ENCODE measurements around the gene PTPRJ. TPM values are rescaled to one million over a fixed set of nuclear protein-coding genes. Genes with fewer than 3 reads are reported as not detected.

The PTPRJ gene
- total and polyA plus RNA-seq, 2 of the 13 experiments (the other 11 are each of a cell fraction or from before 2014, with no cell fraction given) = 1.0 to 1.2 TPM

DNA sequence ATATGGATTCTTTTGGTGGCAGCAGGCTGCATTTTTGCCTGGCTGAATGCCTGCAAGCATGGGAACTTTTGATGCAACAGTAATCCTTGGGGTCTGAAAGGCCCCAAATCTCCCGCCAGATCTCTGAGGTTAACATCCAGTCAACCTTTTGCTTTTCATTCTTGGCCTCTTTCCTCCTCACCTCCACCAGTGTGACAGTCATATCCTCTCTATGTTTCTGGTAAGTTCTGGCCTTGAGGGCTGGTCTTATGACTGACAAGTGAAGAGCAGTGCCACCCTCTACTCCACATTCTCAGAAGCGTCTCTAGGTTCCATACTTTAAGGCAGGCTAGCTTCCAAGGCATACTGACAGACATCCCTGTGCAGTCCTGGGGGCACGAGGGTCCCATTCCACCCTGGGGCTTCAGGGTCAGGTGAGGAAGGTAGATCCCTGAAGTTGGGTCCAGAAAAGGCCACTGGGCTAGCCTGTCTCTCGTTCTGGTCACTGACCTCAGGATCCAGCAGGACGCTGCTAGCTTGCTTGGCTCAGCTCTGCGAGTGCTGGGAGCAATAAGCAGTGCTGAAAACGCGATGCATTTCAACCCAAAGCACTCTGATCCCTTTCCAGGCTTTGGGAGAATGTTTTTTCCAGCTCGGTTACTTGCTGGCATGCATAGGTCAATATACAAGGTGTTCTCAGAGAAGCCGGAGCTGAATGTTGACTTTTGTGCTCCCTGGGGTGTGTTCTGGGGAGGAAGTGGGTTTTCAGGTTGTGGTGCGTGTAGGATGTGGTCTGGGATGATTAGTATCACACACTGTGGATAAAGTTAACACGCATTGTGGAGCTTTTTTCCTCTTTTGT, 75.2 kb downstream of the PTPRJ start (continued):
- TF ChIP-seq CBX2 (IDR thresholded peaks at IDR 0.05; ENCODE audit: low read depth, low read length) = no peak
- no peak for TF ChIP-seq CBX2 (CRISPR knock-in tag; IDR thresholded peaks at IDR 0.05; ENCODE audit: low read depth)
- TF ChIP-seq, protein P1, sequence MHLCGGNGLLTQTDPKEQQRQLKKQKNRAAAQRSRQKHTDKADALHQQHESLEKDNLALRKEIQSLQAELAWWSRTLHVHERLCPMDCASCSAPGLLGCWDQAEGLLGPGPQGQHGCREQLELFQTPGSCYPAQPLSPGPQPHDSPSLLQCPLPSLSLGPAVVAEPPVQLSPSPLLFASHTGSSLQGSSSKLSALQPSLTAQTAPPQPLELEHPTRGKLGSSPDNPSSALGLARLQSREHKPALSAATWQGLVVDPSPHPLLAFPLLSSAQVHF (CRISPR knock-in tag; IDR thresholded peaks at IDR 0.05) = no peak
- no peak for TF ChIP-seq ZNF343 (CRISPR knock-in tag; IDR thresholded peaks at IDR 0.05)
- no peak for TF ChIP-seq MED1 (CRISPR knock-in tag; IDR thresholded peaks at IDR 0.05)
- TF ChIP-seq TBX2 (CRISPR knock-in tag; IDR thresholded peaks at IDR 0.05; ENCODE audit: borderline replicate concordance) = 0 out of 2 replicates have a peak, but pooled peaks have one; percentile 14
- no peak for TF ChIP-seq ZEB1 (IDR thresholded peaks at IDR 0.05; ENCODE audit: insufficient replicate concordance, low read depth)
- TF ChIP-seq GTF3A (CRISPR knock-in tag; conservative IDR thresholded peaks at IDR 0.05) = no peak
- TF ChIP-seq, protein P2, sequence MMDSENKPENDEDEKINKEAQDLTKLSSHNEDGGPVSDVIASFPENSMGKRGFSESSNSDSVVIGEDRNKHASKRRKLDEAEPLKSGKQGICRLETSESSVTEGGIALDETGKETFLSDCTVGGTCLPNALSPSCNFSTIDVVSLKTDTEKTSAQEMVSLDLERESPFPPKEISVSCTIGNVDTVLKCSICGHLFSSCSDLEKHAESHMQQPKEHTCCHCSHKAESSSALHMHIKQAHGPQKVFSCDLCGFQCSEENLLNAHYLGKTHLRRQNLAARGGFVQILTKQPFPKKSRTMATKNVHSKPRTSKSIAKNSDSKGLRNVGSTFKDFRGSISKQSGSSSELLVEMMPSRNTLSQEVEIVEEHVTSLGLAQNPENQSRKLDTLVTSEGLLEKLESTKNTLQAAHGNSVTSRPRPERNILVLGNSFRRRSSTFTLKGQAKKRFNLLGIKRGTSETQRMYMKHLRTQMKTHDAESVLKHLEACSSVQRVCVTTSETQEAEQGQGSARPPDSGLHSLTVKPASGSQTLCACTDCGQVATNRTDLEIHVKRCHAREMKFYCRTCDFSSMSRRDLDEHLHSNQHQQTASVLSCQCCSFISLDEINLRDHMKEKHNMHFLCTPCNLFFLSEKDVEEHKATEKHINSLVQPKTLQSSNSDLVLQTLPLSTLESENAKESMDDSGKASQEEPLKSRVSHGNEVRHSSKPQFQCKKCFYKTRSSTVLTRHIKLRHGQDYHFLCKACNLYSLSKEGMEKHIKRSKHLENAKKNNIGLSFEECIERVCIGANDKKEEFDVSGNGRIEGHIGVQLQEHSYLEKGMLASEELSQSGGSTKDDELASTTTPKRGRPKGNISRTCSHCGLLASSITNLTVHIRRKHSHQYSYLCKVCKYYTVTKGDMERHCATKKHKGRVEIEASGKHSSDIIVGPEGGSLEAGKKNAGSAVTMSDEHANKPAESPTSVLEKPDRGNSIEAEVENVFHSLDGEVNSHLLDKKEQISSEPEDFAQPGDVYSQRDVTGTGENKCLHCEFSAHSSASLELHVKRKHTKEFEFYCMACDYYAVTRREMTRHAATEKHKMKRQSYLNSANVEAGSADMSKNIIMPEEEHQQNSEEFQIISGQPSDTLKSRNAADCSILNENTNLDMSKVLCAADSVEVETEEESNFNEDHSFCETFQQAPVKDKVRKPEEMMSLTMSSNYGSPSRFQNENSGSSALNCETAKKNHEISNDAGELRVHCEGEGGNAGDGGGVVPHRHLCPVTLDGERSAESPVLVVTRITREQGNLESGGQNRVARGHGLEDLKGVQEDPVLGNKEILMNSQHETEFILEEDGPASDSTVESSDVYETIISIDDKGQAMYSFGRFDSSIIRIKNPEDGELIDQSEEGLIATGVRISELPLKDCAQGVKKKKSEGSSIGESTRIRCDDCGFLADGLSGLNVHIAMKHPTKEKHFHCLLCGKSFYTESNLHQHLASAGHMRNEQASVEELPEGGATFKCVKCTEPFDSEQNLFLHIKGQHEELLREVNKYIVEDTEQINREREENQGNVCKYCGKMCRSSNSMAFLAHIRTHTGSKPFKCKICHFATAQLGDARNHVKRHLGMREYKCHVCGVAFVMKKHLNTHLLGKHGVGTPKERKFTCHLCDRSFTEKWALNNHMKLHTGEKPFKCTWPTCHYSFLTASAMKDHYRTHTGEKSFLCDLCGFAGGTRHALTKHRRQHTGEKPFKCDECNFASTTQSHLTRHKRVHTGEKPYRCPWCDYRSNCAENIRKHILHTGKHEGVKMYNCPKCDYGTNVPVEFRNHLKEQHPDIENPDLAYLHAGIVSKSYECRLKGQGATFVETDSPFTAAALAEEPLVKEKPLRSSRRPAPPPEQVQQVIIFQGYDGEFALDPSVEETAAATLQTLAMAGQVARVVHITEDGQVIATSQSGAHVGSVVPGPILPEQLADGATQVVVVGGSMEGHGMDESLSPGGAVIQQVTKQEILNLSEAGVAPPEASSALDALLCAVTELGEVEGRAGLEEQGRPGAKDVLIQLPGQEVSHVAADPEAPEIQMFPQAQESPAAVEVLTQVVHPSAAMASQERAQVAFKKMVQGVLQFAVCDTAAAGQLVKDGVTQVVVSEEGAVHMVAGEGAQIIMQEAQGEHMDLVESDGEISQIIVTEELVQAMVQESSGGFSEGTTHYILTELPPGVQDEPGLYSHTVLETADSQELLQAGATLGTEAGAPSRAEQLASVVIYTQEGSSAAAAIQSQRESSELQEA (CRISPR knock-in tag; IDR thresholded peaks at IDR 0.05; ENCODE audit: not compliant biosample characterization) = no peak
- peak; percentile 24 for TF ChIP-seq TEAD3 (CRISPR knock-in tag; optimal IDR thresholded peaks at IDR 0.05; ENCODE audit: borderline replicate concordance)
- TF ChIP-seq, protein P3, sequence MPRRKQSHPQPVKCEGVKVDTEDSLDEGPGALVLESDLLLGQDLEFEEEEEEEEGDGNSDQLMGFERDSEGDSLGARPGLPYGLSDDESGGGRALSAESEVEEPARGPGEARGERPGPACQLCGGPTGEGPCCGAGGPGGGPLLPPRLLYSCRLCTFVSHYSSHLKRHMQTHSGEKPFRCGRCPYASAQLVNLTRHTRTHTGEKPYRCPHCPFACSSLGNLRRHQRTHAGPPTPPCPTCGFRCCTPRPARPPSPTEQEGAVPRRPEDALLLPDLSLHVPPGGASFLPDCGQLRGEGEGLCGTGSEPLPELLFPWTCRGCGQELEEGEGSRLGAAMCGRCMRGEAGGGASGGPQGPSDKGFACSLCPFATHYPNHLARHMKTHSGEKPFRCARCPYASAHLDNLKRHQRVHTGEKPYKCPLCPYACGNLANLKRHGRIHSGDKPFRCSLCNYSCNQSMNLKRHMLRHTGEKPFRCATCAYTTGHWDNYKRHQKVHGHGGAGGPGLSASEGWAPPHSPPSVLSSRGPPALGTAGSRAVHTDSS (CRISPR knock-in tag; conservative IDR thresholded peaks at IDR 0.05) = no peak
- TF ChIP-seq, protein P4, sequence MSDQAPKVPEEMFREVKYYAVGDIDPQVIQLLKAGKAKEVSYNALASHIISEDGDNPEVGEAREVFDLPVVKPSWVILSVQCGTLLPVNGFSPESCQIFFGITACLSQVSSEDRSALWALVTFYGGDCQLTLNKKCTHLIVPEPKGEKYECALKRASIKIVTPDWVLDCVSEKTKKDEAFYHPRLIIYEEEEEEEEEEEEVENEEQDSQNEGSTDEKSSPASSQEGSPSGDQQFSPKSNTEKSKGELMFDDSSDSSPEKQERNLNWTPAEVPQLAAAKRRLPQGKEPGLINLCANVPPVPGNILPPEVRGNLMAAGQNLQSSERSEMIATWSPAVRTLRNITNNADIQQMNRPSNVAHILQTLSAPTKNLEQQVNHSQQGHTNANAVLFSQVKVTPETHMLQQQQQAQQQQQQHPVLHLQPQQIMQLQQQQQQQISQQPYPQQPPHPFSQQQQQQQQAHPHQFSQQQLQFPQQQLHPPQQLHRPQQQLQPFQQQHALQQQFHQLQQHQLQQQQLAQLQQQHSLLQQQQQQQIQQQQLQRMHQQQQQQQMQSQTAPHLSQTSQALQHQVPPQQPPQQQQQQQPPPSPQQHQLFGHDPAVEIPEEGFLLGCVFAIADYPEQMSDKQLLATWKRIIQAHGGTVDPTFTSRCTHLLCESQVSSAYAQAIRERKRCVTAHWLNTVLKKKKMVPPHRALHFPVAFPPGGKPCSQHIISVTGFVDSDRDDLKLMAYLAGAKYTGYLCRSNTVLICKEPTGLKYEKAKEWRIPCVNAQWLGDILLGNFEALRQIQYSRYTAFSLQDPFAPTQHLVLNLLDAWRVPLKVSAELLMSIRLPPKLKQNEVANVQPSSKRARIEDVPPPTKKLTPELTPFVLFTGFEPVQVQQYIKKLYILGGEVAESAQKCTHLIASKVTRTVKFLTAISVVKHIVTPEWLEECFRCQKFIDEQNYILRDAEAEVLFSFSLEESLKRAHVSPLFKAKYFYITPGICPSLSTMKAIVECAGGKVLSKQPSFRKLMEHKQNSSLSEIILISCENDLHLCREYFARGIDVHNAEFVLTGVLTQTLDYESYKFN (CRISPR knock-in tag; conservative IDR thresholded peaks at IDR 0.05) = peak; percentile 37; the same call in 1 of the 2 replicates
- no peak for TF ChIP-seq HMG20A (CRISPR knock-in tag; IDR thresholded peaks at IDR 0.05; ENCODE audit: borderline replicate concordance)
- TF ChIP-seq KMT2A (CRISPR knock-in tag; IDR thresholded peaks at IDR 0.05) = no peak
- TF ChIP-seq ELF3 (CRISPR knock-in tag; IDR thresholded peaks at IDR 0.05) = 0 out of 2 replicates have a peak, but pooled peaks have one; percentile 20
